Cardiac atrium fibroblast (primary cell): ENCODE measurements around the gene SLC4A1AP. TPM values are rescaled to one million over a fixed set of nuclear protein-coding genes. Genes with fewer than 3 reads are reported as not detected.

Experiments used
- total RNA-seq: library from RNA; depleted of rRNA; stranded (reverse); fragments of >200 nt; gene quantifications from 2 replicates; pipeline ENCODE4 v1.2.3, GENCODE V29; 2015

SLC4A1AP gene, protein sequence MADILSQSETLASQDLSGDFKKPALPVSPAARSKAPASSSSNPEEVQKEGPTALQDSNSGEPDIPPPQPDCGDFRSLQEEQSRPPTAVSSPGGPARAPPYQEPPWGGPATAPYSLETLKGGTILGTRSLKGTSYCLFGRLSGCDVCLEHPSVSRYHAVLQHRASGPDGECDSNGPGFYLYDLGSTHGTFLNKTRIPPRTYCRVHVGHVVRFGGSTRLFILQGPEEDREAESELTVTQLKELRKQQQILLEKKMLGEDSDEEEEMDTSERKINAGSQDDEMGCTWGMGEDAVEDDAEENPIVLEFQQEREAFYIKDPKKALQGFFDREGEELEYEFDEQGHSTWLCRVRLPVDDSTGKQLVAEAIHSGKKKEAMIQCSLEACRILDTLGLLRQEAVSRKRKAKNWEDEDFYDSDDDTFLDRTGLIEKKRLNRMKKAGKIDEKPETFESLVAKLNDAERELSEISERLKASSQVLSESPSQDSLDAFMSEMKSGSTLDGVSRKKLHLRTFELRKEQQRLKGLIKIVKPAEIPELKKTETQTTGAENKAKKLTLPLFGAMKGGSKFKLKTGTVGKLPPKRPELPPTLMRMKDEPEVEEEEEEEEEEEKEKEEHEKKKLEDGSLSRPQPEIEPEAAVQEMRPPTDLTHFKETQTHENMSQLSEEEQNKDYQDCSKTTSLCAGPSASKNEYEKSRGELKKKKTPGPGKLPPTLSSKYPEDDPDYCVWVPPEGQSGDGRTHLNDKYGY
- 15.2 and 24.9 TPM in 2 replicates for total RNA-seq

DNA sequence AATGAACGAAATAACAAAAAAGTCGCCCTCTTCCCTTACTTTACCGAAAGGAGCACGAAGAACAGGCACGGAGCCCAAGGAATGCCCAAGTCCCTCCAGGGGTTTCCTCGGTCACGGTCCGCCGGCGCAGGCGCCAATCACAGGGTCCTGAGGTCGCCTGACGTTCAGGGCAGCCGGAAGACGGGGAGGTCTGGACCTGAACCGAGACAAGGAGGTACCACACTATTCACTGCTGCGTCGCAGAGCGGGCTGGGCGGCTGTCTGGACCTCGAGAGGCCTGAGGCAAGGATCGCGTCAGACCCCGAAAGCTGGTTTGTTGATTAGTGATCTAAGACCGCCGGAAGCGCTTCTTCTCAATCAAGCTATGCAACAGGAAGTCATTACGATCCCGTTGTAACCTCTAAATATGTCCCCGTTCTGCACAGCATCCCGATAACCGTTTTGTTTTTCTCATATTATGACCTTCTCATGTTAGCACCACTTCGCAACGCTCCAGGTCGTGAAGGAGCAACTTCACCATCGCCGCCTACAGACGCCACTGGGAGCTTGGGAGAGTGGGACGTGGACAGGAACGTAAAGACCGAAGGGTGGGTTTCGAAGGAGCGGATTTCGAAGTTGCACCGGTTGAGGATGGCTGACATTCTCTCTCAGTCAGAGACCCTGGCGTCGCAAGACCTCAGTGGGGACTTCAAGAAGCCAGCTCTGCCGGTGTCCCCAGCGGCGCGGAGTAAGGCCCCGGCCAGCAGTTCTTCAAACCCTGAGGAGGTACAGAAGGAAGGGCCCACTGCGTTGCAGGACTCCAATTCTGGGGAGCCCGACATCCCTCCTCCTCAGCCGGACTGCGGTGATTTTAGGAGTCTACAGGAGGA lies at the start of gene SLC4A1AP, which contains the start of gene SUPT7L:
Gene SLC4A1AP, plus strand, starts transcription at position 605 of the 869 bp plus-strand sequence. Its CDS starts 26 bp downstream, at position 631.
Gene SUPT7L, minus strand, starts transcription at position 330 of the 869 bp plus-strand sequence. CDS start 1,422 bp downstream, outside the sequence.

DNA sequence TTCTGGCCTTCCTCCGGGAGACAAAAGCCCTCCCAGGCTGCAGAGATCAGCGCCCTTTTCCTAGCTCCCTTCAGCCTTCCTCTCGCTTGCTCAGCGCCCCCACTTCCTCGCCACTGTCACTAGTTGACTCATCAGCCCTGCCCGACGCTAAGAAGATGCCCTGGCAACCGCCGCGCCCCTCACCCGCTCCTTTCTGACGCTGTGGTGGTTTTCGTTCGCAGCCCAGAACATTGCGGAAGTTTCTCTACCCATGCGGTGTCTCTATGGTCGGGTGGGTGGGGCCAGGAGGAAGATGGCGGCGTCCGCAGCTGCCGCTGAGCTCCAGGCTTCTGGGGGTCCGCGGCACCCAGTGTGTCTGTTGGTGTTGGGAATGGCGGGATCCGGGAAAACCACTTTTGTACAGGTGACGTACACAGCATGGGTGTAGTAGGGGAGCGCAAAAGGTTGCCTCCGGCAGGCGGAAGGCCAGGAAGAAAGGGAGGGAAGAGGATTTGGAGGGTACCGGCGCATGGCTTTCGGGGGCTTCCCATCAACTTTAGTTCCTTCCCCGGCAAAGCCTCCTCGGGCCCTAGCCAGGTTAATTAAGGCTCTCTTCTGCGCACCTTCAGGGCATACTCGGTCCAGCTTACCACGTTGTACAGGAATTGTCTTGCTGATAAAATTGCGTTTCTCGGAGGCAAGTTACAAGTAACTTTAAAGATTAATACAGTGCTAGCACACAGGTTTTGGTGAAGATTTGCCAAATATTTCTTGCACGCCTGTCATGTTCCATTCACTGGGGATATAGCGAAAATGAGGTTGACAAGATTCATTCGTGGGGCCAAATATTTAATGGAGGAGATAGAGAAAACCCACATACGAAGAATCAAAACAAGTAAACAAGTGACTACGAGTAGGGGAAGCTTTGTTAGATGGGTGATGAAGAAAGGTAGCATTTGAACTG lies 34.7 kb upstream of the SLC4A1AP start, which contains the start of the genes CCDC121 and GPN1:
Gene CCDC121, minus strand, starts transcription at position 246 of the 943 bp plus-strand sequence. CDS start 1,213 bp downstream, outside the sequence.
Gene GPN1, plus strand, starts transcription at position 284 of the 943 bp plus-strand sequence. Its CDS starts 9 bp downstream, at position 293.

Other genes with a start within 250 kb of the SLC4A1AP start
- 75.3 and 91.5 TPM in 2 replicates for gene NRBP1, start 235.3 kb upstream of the SLC4A1AP start, total RNA-seq
- 0.97 TPM in 1 of 2 replicates, not detected in the other for gene KRTCAP3, start 221.5 kb upstream of the SLC4A1AP start, total RNA-seq
- 17.9 and 35.2 TPM in 2 replicates for gene IFT172, start 174.1 kb upstream of the SLC4A1AP start, total RNA-seq
- 12.8 and 15.6 TPM in 2 replicates for gene FNDC4, start 168.7 kb upstream of the SLC4A1AP start, total RNA-seq
- gene GCKR, start 167.1 kb upstream of the SLC4A1AP start, total RNA-seq = 0.32 TPM in 1 of 2 replicates, not detected in the other
- 14.6 and 17.1 TPM in 2 replicates for gene ZNF512, start 80.8 kb upstream of the SLC4A1AP start, total RNA-seq
- gene CCDC121, start 34.9 kb upstream of the SLC4A1AP start, total RNA-seq = 1.6 and 2.1 TPM in 2 replicates
- 21.3 and 21.9 TPM in 2 replicates for gene GPN1, start 34.8 kb upstream of the SLC4A1AP start, total RNA-seq
- gene SUPT7L, start 275 bp upstream of the SLC4A1AP start, total RNA-seq = 16.1 and 20.6 TPM in 2 replicates
- 66.1 and 94.2 TPM in 2 replicates for gene MRPL33, start 107.8 kb downstream of the SLC4A1AP start, total RNA-seq
- 0.36 and 1.8 TPM in 2 replicates for gene RBKS, start 226.5 kb downstream of the SLC4A1AP start, total RNA-seq
- gene BABAM2, start 226.8 kb downstream of the SLC4A1AP start, total RNA-seq = 30.3 and 32.3 TPM in 2 replicates